ENCODE measurements around the gene ABAT.
"Not testable (repeated sequence)": the region's sequence is repeated elsewhere in the genome, so short reads cannot be mapped to it uniquely, and the experiment has no call there.

ABAT gene

DNA sequence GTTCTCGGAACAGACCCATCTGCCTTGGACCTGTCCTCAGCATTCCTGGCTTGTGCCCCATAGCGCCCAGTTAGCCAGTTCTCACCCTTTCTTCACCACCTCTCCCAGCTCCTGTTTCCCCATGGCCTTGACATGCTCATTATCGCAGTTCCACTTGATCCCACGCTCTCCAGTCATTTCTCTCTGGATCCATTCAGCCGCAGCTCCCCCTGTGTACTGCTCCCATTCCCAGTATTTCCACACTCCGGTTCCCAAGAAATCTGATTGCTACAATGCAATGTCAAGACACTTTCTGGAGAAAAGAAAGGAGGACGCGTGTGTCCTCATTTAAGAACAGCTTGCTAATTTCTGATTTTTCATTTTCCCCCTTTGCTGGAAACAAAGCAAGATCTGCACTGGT lies 67.7 kb downstream of the ABAT start:
- DNase-seq (ENCODE audit: low read depth, low spot score) = no peak

- DNase-seq (ENCODE audit: low read depth, low spot score) = not testable (repeated sequence)
Measured at GRCh38 chr16:8748944-8749343, 74.5 kb downstream of the ABAT start.

- DNase-seq (ENCODE audit: low read depth, low spot score) = no peak
Measured at GRCh38 chr16:8751481-8752311, 77.3 kb downstream of the ABAT start.

DNA sequence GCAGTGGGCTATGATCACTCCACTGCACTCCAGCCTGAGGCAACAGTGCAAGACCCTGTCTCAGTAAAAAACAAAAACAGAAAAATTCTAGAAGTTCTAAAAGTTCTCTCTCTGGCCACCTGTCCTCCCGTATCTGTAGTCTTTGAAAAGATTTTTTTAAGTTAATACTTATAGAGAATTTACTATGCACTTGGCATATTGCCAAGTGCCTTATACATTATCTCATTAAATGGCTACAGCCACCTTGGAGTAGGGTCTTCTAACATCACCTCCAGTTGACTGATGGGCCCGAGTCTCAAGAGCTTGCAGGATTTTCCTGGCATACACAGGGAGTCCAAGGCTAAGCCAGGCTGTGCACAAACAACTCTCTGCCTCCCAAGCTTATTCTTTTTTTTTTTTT lies 78.3 kb downstream of the ABAT start:
- DNase-seq (ENCODE audit: low read depth, low spot score) = no peak

DNA sequence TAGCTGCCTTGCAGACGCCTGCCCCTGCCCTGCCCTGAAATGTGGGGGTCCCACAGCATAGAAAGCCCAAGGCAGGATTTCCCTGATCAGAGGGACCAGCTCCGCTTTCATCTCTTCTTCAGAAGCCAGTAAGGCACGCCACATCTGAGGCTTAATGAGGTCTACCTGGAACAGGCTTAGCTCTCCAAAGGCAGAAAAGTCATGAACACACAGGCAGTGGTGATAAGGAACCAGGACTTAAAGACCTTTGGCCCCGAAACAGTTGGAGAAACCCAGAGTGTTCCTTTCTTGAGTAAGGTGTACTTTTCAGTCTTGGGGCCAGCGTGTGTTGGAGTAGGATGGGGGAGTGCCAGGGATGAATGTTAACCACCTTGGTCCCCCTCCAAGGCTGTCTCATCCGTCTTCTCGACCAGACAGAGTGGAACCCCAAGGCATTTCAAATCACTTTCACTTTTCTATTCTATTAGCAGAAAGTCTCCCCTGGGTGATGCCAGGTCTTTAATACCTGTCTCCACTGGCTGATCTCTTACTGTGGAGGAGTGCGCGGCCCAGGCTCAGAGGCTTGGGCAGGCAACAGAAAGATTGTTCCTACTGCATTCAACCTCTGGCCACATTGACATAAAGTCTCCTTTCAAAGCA lies 79.1 kb downstream of the ABAT start:
- DNase-seq (ENCODE audit: low read depth, low spot score) = no peak

GRCh38 chr16:8756755-8757154 lies 82.3 kb downstream of the ABAT start:
- DNase-seq (ENCODE audit: low read depth, low spot score) = no peak

DNA sequence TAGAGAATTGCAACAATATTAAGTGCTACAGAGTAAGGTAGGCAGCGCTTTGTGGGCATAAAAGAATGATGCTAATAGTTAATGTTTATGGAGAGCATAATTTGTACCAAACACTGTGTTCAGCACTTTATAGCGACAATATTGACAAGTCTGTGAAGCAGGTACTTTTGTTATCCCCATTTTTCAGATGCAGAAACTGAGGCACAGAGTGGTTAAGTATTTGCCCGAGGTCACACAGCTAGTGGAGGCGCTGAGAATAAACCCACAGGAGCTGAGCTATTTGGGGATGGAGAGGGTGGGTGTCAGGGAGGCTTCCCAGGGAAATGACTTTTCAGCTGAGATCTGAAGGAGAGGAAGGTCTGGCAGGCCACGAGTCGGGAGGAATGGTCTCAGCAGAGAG lies 83.6 kb downstream of the ABAT start:
- no peak for DNase-seq (ENCODE audit: low read depth, low spot score)

GRCh38 chr16:8760021-8760420 lies 85.6 kb downstream of the ABAT start:
- no peak for DNase-seq (ENCODE audit: low read depth, low spot score)

- DNase-seq (ENCODE audit: low read depth, low spot score) = no peak
Measured at GRCh38 chr16:8761078-8761477, 86.7 kb downstream of the ABAT start.

DNA sequence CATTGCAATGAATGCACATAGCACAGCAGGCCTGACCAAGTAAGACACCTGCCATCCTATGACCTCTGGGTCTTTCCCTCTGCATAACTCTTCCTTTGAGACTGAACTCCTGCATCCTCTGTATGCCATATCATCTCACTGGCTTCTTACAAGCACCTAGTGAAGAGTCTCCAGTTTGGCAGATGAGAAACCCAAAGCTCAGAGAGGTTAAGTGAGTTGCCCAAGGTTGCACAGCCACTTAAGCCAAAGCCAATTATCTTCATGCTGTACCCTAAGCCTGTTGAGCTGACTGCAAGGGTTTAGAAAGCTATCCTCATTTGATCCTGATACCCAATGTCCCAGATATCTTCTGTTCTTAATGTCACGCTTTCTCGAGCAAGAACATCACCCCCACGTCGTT lies 87.8 kb downstream of the ABAT start:
- DNase-seq (ENCODE audit: low read depth, low spot score) = no peak

- no peak for DNase-seq (ENCODE audit: low read depth, low spot score)
Measured at GRCh38 chr16:8763083-8763482, 88.7 kb downstream of the ABAT start.

GRCh38 chr16:8763899-8764298 lies 89.5 kb downstream of the ABAT start:
- no peak for DNase-seq (ENCODE audit: low read depth, low spot score)

GRCh38 chr16:8764525-8765250 lies 90.3 kb downstream of the ABAT start:
- DNase-seq (ENCODE audit: low read depth, low spot score) = no peak

DNA sequence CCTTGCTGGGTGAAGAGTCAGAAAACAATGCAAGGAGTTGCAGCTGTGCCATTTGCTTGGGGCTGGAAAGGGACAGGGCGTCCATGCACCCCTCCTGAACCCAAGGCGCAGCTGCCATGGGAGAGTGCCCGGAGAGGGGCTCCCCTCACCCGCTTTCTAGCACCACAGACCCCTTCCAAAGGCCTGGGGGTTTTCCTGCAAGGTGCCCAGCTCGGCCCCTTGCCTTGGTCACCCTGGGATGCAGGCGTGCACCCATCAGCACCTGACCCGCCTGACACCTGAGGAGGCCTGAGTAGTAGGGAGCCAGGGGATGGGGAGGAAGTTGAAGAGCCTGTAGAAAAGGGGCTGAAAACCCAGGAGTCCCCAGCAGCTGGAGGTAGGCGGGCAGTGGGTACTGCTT lies 92.8 kb downstream of the ABAT start:
- DNase-seq (ENCODE audit: low read depth, low spot score) = no peak

DNA sequence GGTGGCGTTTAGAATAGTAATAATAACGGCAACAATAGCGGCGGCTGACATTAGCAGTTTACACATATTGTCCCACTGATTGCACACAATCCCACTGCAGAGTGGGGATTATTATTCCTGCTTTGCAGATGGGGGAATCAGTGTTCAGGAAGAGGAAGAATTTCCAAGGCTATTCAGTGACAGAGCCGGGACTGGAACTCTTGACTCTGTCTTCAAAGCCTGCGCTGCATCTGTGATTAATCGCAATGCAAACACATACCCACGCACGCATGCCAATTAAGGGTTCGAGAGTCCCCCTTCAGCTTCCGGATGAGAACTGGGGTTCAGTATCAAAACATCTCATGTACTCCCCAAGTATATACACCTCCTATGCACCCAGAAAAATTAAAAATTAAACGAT lies 93.9 kb downstream of the ABAT start:
- no peak for DNase-seq (ENCODE audit: low read depth, low spot score)

DNA sequence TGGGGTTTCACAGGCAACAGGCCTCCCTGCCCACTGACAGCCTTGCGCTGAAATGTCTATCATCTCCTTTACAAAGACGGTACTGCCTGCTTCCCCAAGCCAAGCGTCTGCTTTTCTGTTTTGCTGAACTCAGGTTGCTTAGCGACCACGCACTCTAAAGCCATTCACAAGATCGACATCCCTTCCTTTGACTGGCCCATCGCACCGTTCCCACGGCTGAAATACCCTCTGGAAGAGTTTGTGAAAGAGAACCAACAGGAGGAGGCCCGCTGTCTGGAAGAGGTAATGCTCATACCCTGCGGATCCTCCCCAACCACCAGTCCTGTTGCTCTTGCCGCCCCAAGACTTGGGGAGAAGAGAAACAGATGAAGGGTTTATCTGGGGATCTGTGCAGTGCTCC lies 94.3 kb downstream of the ABAT start:
- no peak for DNase-seq (ENCODE audit: low read depth, low spot score)

DNA sequence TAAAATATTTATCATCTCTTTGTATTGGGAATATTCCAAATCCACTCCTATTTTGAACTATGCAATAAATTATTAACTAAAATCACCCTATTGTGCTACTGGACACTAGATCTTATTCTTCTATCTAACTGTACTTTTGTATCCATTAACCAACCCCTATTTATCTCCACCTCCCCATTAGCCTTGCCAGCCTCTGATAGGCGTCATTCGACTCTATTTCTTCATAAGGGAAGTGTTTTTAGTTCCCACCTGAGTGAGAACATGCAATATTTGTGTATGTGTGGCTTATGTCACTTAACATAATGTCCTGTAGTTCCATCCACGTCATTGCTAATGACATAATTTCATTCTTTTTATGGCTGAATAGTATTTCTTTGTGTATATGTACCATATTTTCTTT lies 99.1 kb downstream of the ABAT start:
- DNase-seq (ENCODE audit: low read depth, low spot score) = no peak

DNA sequence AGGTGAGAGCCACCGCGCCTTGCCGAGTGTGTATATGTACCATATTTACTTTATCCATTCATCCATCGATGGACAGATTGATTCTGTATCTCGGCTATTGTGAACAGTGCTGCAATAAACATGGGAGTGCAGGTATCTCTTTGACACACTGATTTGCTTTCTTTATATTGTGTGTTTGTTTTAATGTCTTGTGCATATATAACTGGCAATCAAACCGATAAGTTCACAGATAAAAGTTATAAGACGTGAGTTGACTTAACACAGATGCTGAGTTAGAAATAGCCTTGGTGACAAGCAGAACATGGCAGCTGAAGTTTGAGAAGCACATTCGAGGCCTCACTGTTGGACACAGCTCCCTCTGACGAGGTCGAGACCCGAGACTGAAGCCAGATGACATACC lies 99.8 kb downstream of the ABAT start:
- no peak for DNase-seq (ENCODE audit: low read depth, low spot score)

DNA sequence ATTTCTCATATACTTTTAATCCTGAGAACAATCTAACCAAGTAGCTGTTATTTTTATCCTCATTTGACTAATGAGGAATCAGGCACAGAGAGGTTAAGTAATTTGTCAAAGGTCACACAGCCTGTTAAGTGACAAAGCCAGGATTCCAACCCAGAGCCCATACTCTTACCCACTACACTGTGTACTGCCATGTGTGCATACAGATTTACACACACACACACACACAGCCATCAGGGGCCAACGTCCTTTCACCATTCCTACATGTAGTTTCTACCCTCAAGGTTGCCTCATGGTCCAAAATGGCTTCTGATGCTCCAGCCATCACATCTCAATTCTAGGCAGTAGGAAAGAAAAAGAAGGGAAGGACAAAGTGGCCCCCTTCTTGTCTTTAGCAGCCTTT lies 100.9 kb downstream of the ABAT start:
- DNase-seq (ENCODE audit: low read depth, low spot score) = no peak

DNA sequence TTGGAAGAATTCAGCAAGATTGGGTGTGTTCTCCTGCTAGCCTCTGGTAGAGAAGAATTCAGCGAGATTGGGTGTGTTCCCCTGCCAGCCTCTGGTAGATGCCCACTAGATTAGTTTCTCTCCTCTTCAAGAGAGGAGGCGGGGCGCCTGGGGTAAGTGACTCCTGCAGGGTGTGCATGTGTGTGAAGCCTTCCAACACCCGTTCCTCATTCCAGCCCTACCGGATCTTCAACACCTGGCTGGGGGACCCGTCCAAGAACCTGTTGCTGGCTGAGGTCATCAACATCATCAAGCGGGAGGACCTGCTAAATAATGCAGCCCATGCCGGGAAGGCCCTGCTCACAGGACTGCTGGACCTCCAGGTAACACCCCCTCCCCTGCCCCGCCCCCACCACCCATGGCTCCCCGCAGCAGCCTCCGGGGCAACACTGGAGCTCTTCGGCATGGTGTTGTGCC lies 101.7 kb downstream of the ABAT start:
- no peak for DNase-seq (ENCODE audit: low read depth, low spot score)

GRCh38 chr16:8777217-8777616 lies 102.8 kb downstream of the ABAT start:
- DNase-seq (ENCODE audit: low read depth, low spot score) = no peak

GRCh38 chr16:8781797-8782196 lies 107.4 kb downstream of the ABAT start:
- no peak for DNase-seq (ENCODE audit: low read depth, low spot score)

- DNase-seq (ENCODE audit: low read depth, low spot score) = no peak
Measured at GRCh38 chr16:8782673-8783072, 108.3 kb downstream of the ABAT start.
